Ascending aorta (tissue), 2 donors: ENCODE results near the gene LIG4. TPM values are rescaled to one million over a fixed set of nuclear protein-coding genes. Genes with fewer than 3 reads are reported as not detected.
"Not testable (repeated sequence)": the region's sequence is repeated elsewhere in the genome, so short reads cannot be mapped to it uniquely, and the experiment has no call there.

Source experiments
- DNase-seq, 2 donors: peaks; one replicate each; pipeline ENCODE4 v3.0.0-alpha.2; 2019; ENCODE audit warnings: low spot score in 2 of 2
- H3K27ac ChIP-seq, 2 donors: fragments of 200-600 bp; sonication (generic); one replicate each; pipeline ENCODE4 v1.5.1; 2016 to 2017; ENCODE audit warnings: mild to moderate bottlenecking in 1 of 2
- H3K27me3 ChIP-seq: fragments of 200-600 bp; sonication (generic); one replicate; pipeline ENCODE4 v1.5.1; 2017
- H3K36me3 ChIP-seq, 2 donors: fragments of 200-600 bp; sonication (generic); one replicate each; pipeline ENCODE4 v1.5.1; 2016
- H3K4me1 ChIP-seq, 2 donors: fragments of 200-600 bp; sonication (generic); one replicate each; pipeline ENCODE4 v1.5.1; 2016 to 2017; ENCODE audit warnings: mild to moderate bottlenecking in 1 of 2
- H3K4me3 ChIP-seq, 2 donors: fragments of 200-600 bp; sonication (generic); one replicate each; pipeline ENCODE4 v1.5.1; 2016 to 2017; ENCODE audit warnings: mild to moderate bottlenecking in 1 of 2
- H3K9me3 ChIP-seq, 2 donors: fragments of 200-600 bp; sonication (generic); one replicate each; pipeline ENCODE4 v1.5.1; 2016
- intact Hi-C: fragments of 100-400 bp; cut with DNase I; formaldehyde crosslinking; loops from one replicate; pipeline ENCODE4 v1.15.1; 2023
- total RNA-seq: library from RNA; depleted of rRNA; stranded (reverse); fragments of >200 nt; gene quantifications from one replicate; pipeline ENCODE4 v1.1.0, GENCODE V29; 2016
- TF ChIP-seq, protein P1 (sequence below), 3 experiments: fragments of 200-600 bp in 2 of 3; fragments of 450-650 bp in 1 of 3; sonication (generic) in 2 of 3; IDR thresholded peaks; one replicate each; pipeline ENCODE4 v1.5.1; 2016 to 2019; ENCODE audit warnings: antibody characterized with exemption in 3 of 3, mild to moderate bottlenecking in 1 of 3, moderate library complexity in 1 of 3

Gene LIG4
- total RNA-seq, 1 donor from 2014 or later, result 1.8 TPM

GRCh38 chr13:108218044-108218974, 3.0 kb upstream of the LIG4 start, which contains the start of gene ABHD13:
TSS of gene ABHD13 (plus strand) at chr13:108218392. CDS start at chr13:108229219, 10,827 bp downstream.
- Histone ChIP-seq H3K9me3 (no peaks in the 10 kb centered on the region), H3K4me1 (peaks cover 4 to 17% of the 10 kb centered on the region in 2 donors), H3K4me3 (peak within 1 kb of the TSS; percentile 74 to 92), H3K27me3 (no peaks in the 10 kb centered on the region), H3K36me3 (no peaks in the 10 kb centered on the region), H3K27ac (peak within 1 kb of the TSS; percentile 74 to 84)
- TF ChIP-seq, protein P1, sequence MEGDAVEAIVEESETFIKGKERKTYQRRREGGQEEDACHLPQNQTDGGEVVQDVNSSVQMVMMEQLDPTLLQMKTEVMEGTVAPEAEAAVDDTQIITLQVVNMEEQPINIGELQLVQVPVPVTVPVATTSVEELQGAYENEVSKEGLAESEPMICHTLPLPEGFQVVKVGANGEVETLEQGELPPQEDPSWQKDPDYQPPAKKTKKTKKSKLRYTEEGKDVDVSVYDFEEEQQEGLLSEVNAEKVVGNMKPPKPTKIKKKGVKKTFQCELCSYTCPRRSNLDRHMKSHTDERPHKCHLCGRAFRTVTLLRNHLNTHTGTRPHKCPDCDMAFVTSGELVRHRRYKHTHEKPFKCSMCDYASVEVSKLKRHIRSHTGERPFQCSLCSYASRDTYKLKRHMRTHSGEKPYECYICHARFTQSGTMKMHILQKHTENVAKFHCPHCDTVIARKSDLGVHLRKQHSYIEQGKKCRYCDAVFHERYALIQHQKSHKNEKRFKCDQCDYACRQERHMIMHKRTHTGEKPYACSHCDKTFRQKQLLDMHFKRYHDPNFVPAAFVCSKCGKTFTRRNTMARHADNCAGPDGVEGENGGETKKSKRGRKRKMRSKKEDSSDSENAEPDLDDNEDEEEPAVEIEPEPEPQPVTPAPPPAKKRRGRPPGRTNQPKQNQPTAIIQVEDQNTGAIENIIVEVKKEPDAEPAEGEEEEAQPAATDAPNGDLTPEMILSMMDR (IDR thresholded peaks at IDR 0.05), result peak in 1 of 3 experiments; percentile 7
- peak; percentile 46 to 94 for DNase-seq
- intact Hi-C loops, result loop anchor here (10.0 kb wide), 2 partner anchors 764 to 1566 kb away; partner anchors contain the start of gene IRS2

- DNase-seq, H3K27me3 ChIP-seq, H3K9me3 ChIP-seq, H3K36me3 ChIP-seq: not testable (repeated sequence)
- Histone ChIP-seq H3K4me3 (peak overlapping the region; percentile 74 to 92), H3K27ac (peak overlapping the region; percentile 74 to 84), H3K4me1 (peaks cover 4 to 17% of the 10 kb centered on the region in 2 donors)
- intact Hi-C loops, result loop anchor here (10.0 kb wide), 2 partner anchors 763 to 1567 kb away; partner anchors contain the start of gene IRS2
These were observed 2.1 kb upstream of the LIG4 start for GRCh38 chr13:108217307-108218043.

- peak overlapping the region; percentile 13 to 59 for H3K27ac ChIP-seq
- H3K9me3 ChIP-seq, result peaks cover 0 to 4% of the 10 kb centered on the region in 2 donors
- intact Hi-C loops, result loop anchor here (10.0 kb wide), 2 partner anchors 760 to 1570 kb away; partner anchors contain the start of gene IRS2
- TF ChIP-seq, protein P1 (IDR thresholded peaks at IDR 0.05), result no peak
- peaks cover 4 to 17% of the 10 kb centered on the region in 2 donors for H3K4me1 ChIP-seq
- peak overlapping the region; percentile 50 to 70 for H3K4me3 ChIP-seq
- H3K36me3 ChIP-seq, result peaks cover 8 to 15% of the 10 kb centered on the region in 2 donors
- H3K27me3 ChIP-seq, result no peaks in the 10 kb centered on the region
- DNase-seq, result no peak
These were observed 680 bp downstream of the LIG4 start for GRCh38 chr13:108214441-108215271.

GRCh38 chr13:108213946-108214345, 1.4 kb downstream of the LIG4 start:
- intact Hi-C loops, result loop anchor here (10.0 kb wide), 2 partner anchors 759 to 1571 kb away; partner anchors contain the start of gene IRS2
- Histone ChIP-seq H3K9me3 (peaks cover 0 to 7% of the 10 kb centered on the region in 2 donors), H3K4me3 (peak overlapping the region in 1 of 2 donors; percentile 70), H3K27ac (peak overlapping the region; percentile 13 to 59), H3K36me3 (peaks cover 8 to 22% of the 10 kb centered on the region in 2 donors), H3K27me3 (no peaks in the 10 kb centered on the region), H3K4me1 (peaks cover 4 to 12% of the 10 kb centered on the region in 2 donors)
- DNase-seq, result no peak
- TF ChIP-seq, protein P1 (IDR thresholded peaks at IDR 0.05), result no peak

- intact Hi-C loops, result loop anchor here (10.0 kb wide), 2 partner anchors 758 to 1572 kb away; partner anchors contain the start of gene IRS2
- H3K27me3 ChIP-seq, result no peaks in the 10 kb centered on the region
- H3K27ac ChIP-seq, result no peak overlapping the region
- peaks cover 0 to 14% of the 10 kb centered on the region in 2 donors for H3K9me3 ChIP-seq
- no peak for DNase-seq
- peaks cover 8 to 23% of the 10 kb centered on the region in 2 donors for H3K36me3 ChIP-seq
- TF ChIP-seq, protein P1 (IDR thresholded peaks at IDR 0.05), result no peak
- H3K4me1 ChIP-seq, result peaks cover 4 to 12% of the 10 kb centered on the region in 2 donors
- H3K4me3 ChIP-seq, result no peak overlapping the region
These were observed 2.5 kb downstream of the LIG4 start for GRCh38 chr13:108212886-108213285.
